ENCODE data around the gene MISFA.

MISFA gene

DNA sequence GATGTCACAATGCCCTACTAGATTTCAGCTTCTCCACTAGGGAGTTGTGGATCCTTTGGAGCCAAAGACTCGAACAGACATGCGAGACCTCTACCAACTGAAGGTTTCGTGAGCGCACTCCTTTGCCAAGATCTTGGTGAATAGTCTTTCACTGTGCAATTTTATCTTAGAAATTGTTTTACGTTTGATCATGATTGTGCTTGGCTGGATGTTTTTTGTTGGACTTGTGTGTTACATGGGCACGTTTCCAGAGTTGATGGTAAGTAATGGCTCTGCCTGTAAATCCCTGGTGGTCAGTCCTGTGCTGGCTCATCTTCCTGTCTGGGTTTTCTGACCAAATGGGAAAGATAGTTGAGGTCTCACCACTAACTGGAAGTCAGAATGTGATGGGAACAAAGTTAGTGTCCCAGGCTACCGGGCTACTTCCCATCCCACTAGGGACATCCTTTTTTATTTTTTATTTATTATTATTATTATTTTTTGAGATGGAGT, at the start of gene MISFA:
TSS of gene MISFA (plus strand) at position 51 of the 492 bp plus-strand sequence. CDS start at position 191, 140 bp downstream.
- H3K9me3 ChIP-seq (ENCODE audit: control insufficient read depth, insufficient read depth, low read length), result no peaks in the 10 kb centered on the region
- H3F3A ChIP-seq (ENCODE audit: control insufficient read depth, insufficient read depth), result no peaks in the 10 kb centered on the region
- H3K4me2 ChIP-seq (ENCODE audit: low read length), result no peak within 1 kb of the TSS
- no peak within 1 kb of the TSS for H3K4me3 ChIP-seq (ENCODE audit: low read length)
- TF ChIP-seq CTCF (IDR thresholded peaks at IDR 0.05; ENCODE audit: low read depth, low read length, poor library complexity, severe bottlenecking), result no peak
- no peak for TF ChIP-seq EZH2phosphoT487 (IDR thresholded peaks at IDR 0.05; ENCODE audit: borderline replicate concordance, low read length)
- H3K27ac ChIP-seq (ENCODE audit: low read depth, low read length), result no peak within 1 kb of the TSS
- H3K36me3 ChIP-seq (ENCODE audit: control insufficient read depth, low read length), result peaks cover 9% of the 10 kb centered on the region; the same call in 1 of the 2 replicates
- H4K20me1 ChIP-seq (ENCODE audit: control insufficient read depth, insufficient read depth, low read depth, low read length), result no peaks in the 10 kb centered on the region
- no peaks in the 10 kb centered on the region for H3K79me2 ChIP-seq (ENCODE audit: control insufficient read depth, low read length)
- no peaks in the 10 kb centered on the region for H3K4me1 ChIP-seq (ENCODE audit: control insufficient read depth, low read length)
- H3K27me3 ChIP-seq (ENCODE audit: control insufficient read depth, low read length), result no peaks in the 10 kb centered on the region
- H3K9me2 ChIP-seq (replicated peaks; ENCODE audit: control insufficient read depth, low read length), result no peaks in the 10 kb centered on the region

DNA sequence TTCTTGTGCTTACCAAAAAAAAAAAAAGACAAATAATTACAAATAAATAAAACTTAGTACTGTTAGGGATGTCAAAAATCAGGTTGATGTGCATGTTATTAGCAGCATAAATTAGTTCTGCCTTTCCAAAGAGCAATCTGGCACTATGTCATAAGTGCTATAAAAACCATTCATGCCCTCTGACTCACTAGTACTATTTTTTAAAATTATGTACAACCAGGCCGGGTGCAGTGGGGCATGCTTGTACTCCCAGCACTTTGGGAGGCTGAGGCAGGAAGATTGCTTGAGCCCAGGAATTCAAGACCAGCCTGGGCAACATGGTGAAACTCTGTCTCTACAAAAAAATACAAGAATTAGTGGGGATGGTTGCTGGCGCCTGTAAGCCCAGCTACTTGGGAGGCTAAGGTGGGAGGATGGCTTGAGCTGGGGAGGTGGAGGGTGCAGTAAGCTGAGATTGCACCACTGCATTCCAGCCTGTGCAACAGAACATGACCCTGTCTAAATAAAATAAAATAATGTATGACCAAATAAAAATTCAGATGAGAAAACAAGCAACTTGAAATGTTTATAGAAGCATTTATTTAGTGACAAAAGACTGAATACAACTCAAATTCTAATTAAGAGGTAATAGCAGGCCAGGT, 36.4 kb upstream of the MISFA start:
- peaks cover 21% of the 10 kb centered on the region for H3K36me3 ChIP-seq (ENCODE audit: control insufficient read depth, low read length)
- no peak overlapping the region for H3K4me2 ChIP-seq (ENCODE audit: low read length)
- no peak for TF ChIP-seq CTCF (IDR thresholded peaks at IDR 0.05; ENCODE audit: low read depth, low read length, poor library complexity, severe bottlenecking)
- H3K4me1 ChIP-seq (ENCODE audit: control insufficient read depth, low read length), result no peaks in the 10 kb centered on the region
- H3K4me3 ChIP-seq (ENCODE audit: low read length), result no peak overlapping the region
- no peaks in the 10 kb centered on the region for H3F3A ChIP-seq (ENCODE audit: control insufficient read depth, insufficient read depth)
- no peak overlapping the region for H3K27ac ChIP-seq (ENCODE audit: low read depth, low read length)
- no peaks in the 10 kb centered on the region for H3K9me3 ChIP-seq (ENCODE audit: control insufficient read depth, insufficient read depth, low read length)
- no peaks in the 10 kb centered on the region for H3K79me2 ChIP-seq (ENCODE audit: control insufficient read depth, low read length)
- H3K9me2 ChIP-seq (replicated peaks; ENCODE audit: control insufficient read depth, low read length), result no peaks in the 10 kb centered on the region
- no peaks in the 10 kb centered on the region for H3K27me3 ChIP-seq (ENCODE audit: control insufficient read depth, low read length)
- no peaks in the 10 kb centered on the region for H4K20me1 ChIP-seq (ENCODE audit: control insufficient read depth, insufficient read depth, low read depth, low read length)

GRCh38 chr11:18564149-18564548, 35.4 kb upstream of the MISFA start:
- no peak overlapping the region for H3K4me3 ChIP-seq (ENCODE audit: low read length)
- H4K20me1 ChIP-seq (ENCODE audit: control insufficient read depth, insufficient read depth, low read depth, low read length), result no peaks in the 10 kb centered on the region
- TF ChIP-seq CTCF (IDR thresholded peaks at IDR 0.05; ENCODE audit: low read depth, low read length, poor library complexity, severe bottlenecking) (no peak), EZH2phosphoT487 (IDR thresholded peaks at IDR 0.05; ENCODE audit: borderline replicate concordance, low read length) (no peak)
- H3K4me2 ChIP-seq (ENCODE audit: low read length), result no peak overlapping the region
- H3K27ac ChIP-seq (ENCODE audit: low read depth, low read length), result no peak overlapping the region
- no peaks in the 10 kb centered on the region for H3K27me3 ChIP-seq (ENCODE audit: control insufficient read depth, low read length)
- no peaks in the 10 kb centered on the region for H3K9me2 ChIP-seq (replicated peaks; ENCODE audit: control insufficient read depth, low read length)
- H3K79me2 ChIP-seq (ENCODE audit: control insufficient read depth, low read length), result no peaks in the 10 kb centered on the region
- H3K4me1 ChIP-seq (ENCODE audit: control insufficient read depth, low read length), result no peaks in the 10 kb centered on the region
- no peaks in the 10 kb centered on the region for H3F3A ChIP-seq (ENCODE audit: control insufficient read depth, insufficient read depth)
- H3K36me3 ChIP-seq (ENCODE audit: control insufficient read depth, low read length), result peaks cover 21% of the 10 kb centered on the region
- no peaks in the 10 kb centered on the region for H3K9me3 ChIP-seq (ENCODE audit: control insufficient read depth, insufficient read depth, low read length)
